ENCODE measurements around the gene NR2C2. TPM values are rescaled to one million over a fixed set of nuclear protein-coding genes. Genes with fewer than 3 reads are reported as not detected.

The NR2C2 gene
- total RNA-seq, 4 donors from 2014 or later, result 32.2 to 60.6 (median 47.8) TPM

DNA sequence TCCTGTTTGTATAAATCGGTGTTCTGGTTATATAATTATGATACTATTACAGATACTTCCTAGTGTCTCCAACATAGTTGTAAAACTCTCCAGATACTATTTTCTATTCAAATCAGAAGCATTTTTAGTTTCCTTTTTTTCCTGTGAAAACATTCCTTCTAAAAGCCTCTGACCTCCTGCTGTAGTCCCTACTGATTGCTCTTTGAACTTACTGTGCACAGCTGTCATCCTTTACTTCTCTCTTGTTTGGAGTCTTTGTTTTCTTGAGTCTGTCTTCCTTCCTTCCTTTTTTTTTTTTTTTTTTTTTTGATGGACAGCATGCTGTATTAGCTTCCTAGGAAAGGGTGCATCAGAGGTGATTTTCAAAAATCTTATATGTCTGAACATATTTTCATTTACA is 28.9 kb downstream of the NR2C2 start:
- in situ Hi-C loops (cut with MboI; ENCODE audit: low pct_ligation_motif_present in 1 of 4, low pct_unique_long_range_greater_than_20kb in 1 of 4, low sequenced_read_pairs in 3 of 4), result no loop called here
- 18 to 48% methylated on average over 1 of the region's 1 CpG for WGBS, 2 donors (ENCODE audit: low coverage in 1 of 2)
- Histone ChIP-seq H3K27me3 (no peaks in the 10 kb centered on the region), H3K4me1 (peaks cover 0 to 12% (median 10%) of the 10 kb centered on the region in 4 donors), H3K36me3 (peaks cover 0 to 13% (median 0%) of the 10 kb centered on the region in 4 donors), H3K27ac (peak overlapping the region in 1 of 4 donors; percentile 2), H3K9me3 (no peaks in the 10 kb centered on the region), H3K4me3 (no peak overlapping the region)
- no peak for DNase-seq
- TF ChIP-seq, protein P1, sequence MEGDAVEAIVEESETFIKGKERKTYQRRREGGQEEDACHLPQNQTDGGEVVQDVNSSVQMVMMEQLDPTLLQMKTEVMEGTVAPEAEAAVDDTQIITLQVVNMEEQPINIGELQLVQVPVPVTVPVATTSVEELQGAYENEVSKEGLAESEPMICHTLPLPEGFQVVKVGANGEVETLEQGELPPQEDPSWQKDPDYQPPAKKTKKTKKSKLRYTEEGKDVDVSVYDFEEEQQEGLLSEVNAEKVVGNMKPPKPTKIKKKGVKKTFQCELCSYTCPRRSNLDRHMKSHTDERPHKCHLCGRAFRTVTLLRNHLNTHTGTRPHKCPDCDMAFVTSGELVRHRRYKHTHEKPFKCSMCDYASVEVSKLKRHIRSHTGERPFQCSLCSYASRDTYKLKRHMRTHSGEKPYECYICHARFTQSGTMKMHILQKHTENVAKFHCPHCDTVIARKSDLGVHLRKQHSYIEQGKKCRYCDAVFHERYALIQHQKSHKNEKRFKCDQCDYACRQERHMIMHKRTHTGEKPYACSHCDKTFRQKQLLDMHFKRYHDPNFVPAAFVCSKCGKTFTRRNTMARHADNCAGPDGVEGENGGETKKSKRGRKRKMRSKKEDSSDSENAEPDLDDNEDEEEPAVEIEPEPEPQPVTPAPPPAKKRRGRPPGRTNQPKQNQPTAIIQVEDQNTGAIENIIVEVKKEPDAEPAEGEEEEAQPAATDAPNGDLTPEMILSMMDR (IDR thresholded peaks at IDR 0.05), result no peak
- TF ChIP-seq EP300 (IDR thresholded peaks at IDR 0.05; ENCODE audit: low read depth), result no peak
- TF ChIP-seq POLR2AphosphoS5 (IDR thresholded peaks at IDR 0.05), result no peak
- TF ChIP-seq POLR2A (IDR thresholded peaks at IDR 0.05), result no peak
- intact Hi-C loops (cut with DNase I; ENCODE audit: low total_unique reads), result no loop called here

DNA sequence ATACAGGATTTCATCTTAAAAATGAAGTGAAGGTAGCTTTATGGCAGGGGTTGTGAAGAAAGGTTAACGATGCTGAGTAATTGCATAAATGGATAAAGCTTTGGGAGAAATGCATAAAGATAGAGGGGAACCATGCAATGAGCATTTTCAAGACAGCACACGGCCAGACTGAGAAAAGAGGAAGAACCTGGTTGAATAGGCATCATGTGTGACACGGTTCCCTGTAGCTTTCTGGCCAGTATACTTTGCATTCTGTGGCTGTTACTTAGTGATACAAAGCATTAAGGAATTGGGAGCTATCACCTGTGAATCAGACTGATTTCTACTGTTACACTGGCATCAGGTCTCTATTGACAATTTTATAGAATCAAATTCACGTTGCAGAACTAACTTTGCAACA is 33.3 kb downstream of the NR2C2 start:
- Histone ChIP-seq H3K36me3 (no peaks in the 10 kb centered on the region), H3K4me1 (peaks cover 0 to 7% (median 6%) of the 10 kb centered on the region in 4 donors), H3K27me3 (no peaks in the 10 kb centered on the region), H3K4me3 (no peak overlapping the region), H3K9me3 (peaks cover 0 to 2% of the 10 kb centered on the region in 2 donors), H3K27ac (no peak overlapping the region)
- DNase-seq, result no peak
- intact Hi-C loops (cut with DNase I; ENCODE audit: low total_unique reads) (no loop called here), in situ Hi-C loops (cut with MboI; ENCODE audit: low pct_ligation_motif_present in 1 of 4, low pct_unique_long_range_greater_than_20kb in 1 of 4, low sequenced_read_pairs in 3 of 4) (no loop called here)
- TF ChIP-seq POLR2A (IDR thresholded peaks at IDR 0.05) (no peak), EP300 (IDR thresholded peaks at IDR 0.05; ENCODE audit: low read depth) (no peak), POLR2AphosphoS5 (IDR thresholded peaks at IDR 0.05) (no peak)
- TF ChIP-seq, protein P1 (IDR thresholded peaks at IDR 0.05), result no peak
- WGBS, 2 donors (ENCODE audit: low coverage in 1 of 2), result 68 to 82% methylated on average over 3 to 4 of the region's 4 CpGs

DNA sequence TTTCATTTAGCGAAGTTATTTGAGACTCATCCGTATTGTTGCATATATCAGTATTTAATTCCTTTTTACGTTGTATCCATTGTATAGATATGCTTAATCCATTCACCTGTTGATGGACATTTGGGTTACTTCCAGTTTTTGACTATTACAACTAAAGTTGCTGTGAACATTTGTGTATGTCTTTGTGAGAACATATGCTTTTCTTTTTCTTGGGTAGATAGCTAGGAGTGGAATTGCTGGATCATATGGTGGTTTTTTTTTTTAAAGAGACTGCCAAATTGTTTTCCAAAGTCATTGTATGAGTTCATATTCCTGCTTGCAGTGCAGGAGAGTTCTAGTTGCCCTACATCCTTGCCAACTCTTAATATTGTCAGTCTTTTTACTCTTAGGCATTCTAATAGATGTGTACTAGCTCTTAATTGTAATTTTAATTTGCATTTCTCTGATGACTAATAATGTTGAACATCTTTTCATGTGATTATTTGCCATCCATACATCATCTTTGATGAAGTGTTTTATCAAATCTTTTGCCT is 37.3 kb downstream of the NR2C2 start:
- Histone ChIP-seq H3K9me3 (peaks cover 0 to 2% of the 10 kb centered on the region in 2 donors), H3K4me1 (peaks cover 0 to 14% (median 3%) of the 10 kb centered on the region in 4 donors), H3K27me3 (no peaks in the 10 kb centered on the region), H3K4me3 (no peak overlapping the region), H3K36me3 (no peaks in the 10 kb centered on the region), H3K27ac (no peak overlapping the region)
- 96 to 100% methylated on average over 3 of the region's 3 CpGs for WGBS, 2 donors (ENCODE audit: low coverage in 1 of 2)
- intact Hi-C loops (cut with DNase I; ENCODE audit: low total_unique reads), result no loop called here
- no peak for DNase-seq
- TF ChIP-seq POLR2AphosphoS5 (IDR thresholded peaks at IDR 0.05), result no peak
- no peak for TF ChIP-seq POLR2A (IDR thresholded peaks at IDR 0.05)
- no peak for TF ChIP-seq EP300 (IDR thresholded peaks at IDR 0.05; ENCODE audit: low read depth)
- TF ChIP-seq, protein P1 (IDR thresholded peaks at IDR 0.05), result no peak
- in situ Hi-C loops (cut with MboI; ENCODE audit: low pct_ligation_motif_present in 1 of 4, low pct_unique_long_range_greater_than_20kb in 1 of 4, low sequenced_read_pairs in 3 of 4), result no loop called here

DNA sequence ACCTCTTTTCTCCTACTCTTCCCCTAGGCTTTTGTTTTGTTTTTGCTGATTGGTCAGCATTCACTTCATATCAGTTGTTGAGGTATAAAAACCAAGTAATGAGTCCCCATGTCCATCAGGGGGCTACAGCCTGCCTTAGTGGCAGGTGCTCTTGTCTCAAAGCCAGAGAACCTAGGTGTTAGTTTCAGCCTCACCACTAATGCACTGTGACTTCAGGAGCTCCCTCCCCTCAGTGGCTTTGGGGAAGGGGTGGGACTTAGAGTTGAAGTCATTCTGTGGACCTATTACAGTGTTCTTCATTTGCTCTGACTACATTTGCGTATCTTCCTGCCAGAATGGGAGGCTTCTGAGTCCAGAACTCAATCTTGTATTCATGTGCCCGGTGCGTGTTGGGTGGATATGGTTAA is 41.6 kb downstream of the NR2C2 start:
- 78% methylated on average over 3 of the region's 3 CpGs; no CpG with 5 or more reads in 1 of the 2 donors for WGBS, 2 donors (ENCODE audit: low coverage in 1 of 2)
- H3K36me3 ChIP-seq, result no peaks in the 10 kb centered on the region
- peak; percentile 41 for DNase-seq
- H3K4me1 ChIP-seq, result peaks cover 10 to 42% (median 17%) of the 10 kb centered on the region in 4 donors
- H3K4me3 ChIP-seq, result no peak overlapping the region
- in situ Hi-C loops (cut with MboI; ENCODE audit: low pct_ligation_motif_present in 1 of 4, low pct_unique_long_range_greater_than_20kb in 1 of 4, low sequenced_read_pairs in 3 of 4), result no loop called here
- H3K27ac ChIP-seq, result no peak overlapping the region
- intact Hi-C loops (cut with DNase I; ENCODE audit: low total_unique reads), result no loop called here
- TF ChIP-seq, protein P1 (IDR thresholded peaks at IDR 0.05), result no peak
- no peak for TF ChIP-seq EP300 (IDR thresholded peaks at IDR 0.05; ENCODE audit: low read depth)
- TF ChIP-seq POLR2AphosphoS5 (IDR thresholded peaks at IDR 0.05), result no peak
- no peak for TF ChIP-seq POLR2A (IDR thresholded peaks at IDR 0.05)
- no peaks in the 10 kb centered on the region for H3K27me3 ChIP-seq
- peaks cover 0 to 2% of the 10 kb centered on the region in 2 donors for H3K9me3 ChIP-seq

Data from transverse colon (tissue), 4 donors.